DND-41 (cell line): ENCODE data around the gene FRYL.

Experiments used
- EZH2 ChIP-seq: IDR thresholded peaks from 3 replicates; pipeline ENCODE4 v1.6.1; 2012; ENCODE audit warnings: borderline replicate concordance, low read depth, mild to moderate bottlenecking, moderate library complexity, low read length, inconsistent platforms; ENCODE audit not compliant: severe bottlenecking
- TF ChIP-seq, protein P1 (sequence below): IDR thresholded peaks from 2 replicates; pipeline ENCODE4 v1.5.1; 2012; ENCODE audit warnings: borderline replicate concordance, low read length, moderate library complexity, mild to moderate bottlenecking; ENCODE audit not compliant: poor library complexity, severe bottlenecking; ENCODE audit errors: extremely low read depth

DNA sequence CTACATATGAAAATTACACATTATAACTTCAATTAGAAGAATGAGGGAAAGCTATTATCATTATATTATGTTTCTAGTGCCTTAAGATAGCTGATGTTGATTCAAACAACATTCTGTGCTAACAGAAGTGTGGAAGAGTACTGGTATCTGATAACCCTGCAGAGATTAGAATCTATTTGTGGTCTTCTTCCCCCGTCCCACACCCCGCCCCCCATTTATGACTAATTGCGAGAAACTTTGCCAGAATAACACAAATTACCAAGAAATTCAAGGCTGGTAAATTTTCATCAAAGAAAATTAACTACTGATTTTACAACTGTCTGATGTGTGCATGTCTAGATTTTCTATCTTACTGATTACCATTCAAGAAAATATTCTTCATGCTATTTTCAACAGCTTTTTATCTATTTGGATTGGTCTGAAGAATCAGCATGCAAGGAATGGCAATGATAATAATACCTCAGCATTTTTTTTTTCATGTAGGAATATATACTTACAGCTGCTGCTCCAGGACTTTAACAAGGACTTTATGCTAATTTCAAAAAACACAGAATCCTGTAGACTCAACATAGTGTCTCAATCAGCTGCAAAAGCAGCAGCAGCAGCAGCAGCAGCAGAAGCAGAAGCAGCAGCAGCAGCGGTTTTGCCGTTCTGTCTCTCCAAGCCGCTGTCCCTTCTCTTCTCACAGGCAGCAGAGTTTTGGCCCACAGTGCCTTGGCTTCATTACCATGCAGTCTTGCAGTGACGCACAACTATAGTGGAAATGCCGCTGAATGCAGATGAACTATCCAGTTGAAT, 126.7 kb downstream of the FRYL start:
- TF ChIP-seq, protein P1, sequence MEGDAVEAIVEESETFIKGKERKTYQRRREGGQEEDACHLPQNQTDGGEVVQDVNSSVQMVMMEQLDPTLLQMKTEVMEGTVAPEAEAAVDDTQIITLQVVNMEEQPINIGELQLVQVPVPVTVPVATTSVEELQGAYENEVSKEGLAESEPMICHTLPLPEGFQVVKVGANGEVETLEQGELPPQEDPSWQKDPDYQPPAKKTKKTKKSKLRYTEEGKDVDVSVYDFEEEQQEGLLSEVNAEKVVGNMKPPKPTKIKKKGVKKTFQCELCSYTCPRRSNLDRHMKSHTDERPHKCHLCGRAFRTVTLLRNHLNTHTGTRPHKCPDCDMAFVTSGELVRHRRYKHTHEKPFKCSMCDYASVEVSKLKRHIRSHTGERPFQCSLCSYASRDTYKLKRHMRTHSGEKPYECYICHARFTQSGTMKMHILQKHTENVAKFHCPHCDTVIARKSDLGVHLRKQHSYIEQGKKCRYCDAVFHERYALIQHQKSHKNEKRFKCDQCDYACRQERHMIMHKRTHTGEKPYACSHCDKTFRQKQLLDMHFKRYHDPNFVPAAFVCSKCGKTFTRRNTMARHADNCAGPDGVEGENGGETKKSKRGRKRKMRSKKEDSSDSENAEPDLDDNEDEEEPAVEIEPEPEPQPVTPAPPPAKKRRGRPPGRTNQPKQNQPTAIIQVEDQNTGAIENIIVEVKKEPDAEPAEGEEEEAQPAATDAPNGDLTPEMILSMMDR: no peak
- no peak for TF ChIP-seq EZH2
